IMR-90 (cell line): ENCODE results near the gene IL12A. TPM values are rescaled to one million over a fixed set of nuclear protein-coding genes. Genes with fewer than 3 reads are reported as not detected.

ENCODE experiments used
- ATAC-seq: fragments of 200-7000 bp; cut with Tn5 transposase; 2 replicates; pipeline ENCODE4 v1.9.1; 2020; ENCODE audit warnings: low read depth, mild to moderate bottlenecking, moderate library complexity
- BruUV-seq: library from RNA; stranded (reverse); fragments of 400-500 nt; replicated peaks from 2 replicates; lab custom pipeline; 2021; lab: Mats Ljungman, UMichigan
- CTCF ChIA-PET: fragments of 300-600 bp; formaldehyde crosslinking; extraction: SDS; loops from one replicate; lab custom pipeline; 2021; ENCODE audit warnings: antibody characterized with exemption; lab: Yijun Ruan, JAX
- POLR2A ChIA-PET: fragments of 300-600 bp; sonication (Branson Sonifier 250); formaldehyde crosslinking; loops from one replicate; lab custom pipeline; 2022; ENCODE audit warnings: antibody characterized with exemption; ENCODE audit not compliant: unreplicated experiment; lab: Charles Lee
- DNase-seq: peaks from one replicate; pipeline ENCODE4 v3.0.0; 2013
- H2AFZ ChIP-seq: replicated peaks from 2 replicates; pipeline ENCODE3; 2013; ENCODE audit warnings: low read length, mild to moderate bottlenecking; ENCODE audit not compliant: poor library complexity
- H2AK5ac ChIP-seq: 2 replicates; pipeline ENCODE4 v1.6.1; 2013; ENCODE audit warnings: low read depth, low read length, inconsistent platforms
- H2AK9ac ChIP-seq: replicated peaks from 2 replicates; pipeline ENCODE3; 2013; ENCODE audit warnings: mild to moderate bottlenecking, low read depth, low read length, moderate library complexity; ENCODE audit not compliant: poor library complexity
- H2BK120ac ChIP-seq: 2 replicates; pipeline ENCODE4 v1.6.1; 2013; ENCODE audit warnings: low read depth, low read length, inconsistent platforms
- H2BK15ac ChIP-seq: 3 replicates; pipeline ENCODE4 v1.6.1; 2013; ENCODE audit warnings: low read depth, low read length, inconsistent platforms
- H2BK20ac ChIP-seq: 2 replicates; pipeline ENCODE4 v1.6.1; 2013; ENCODE audit warnings: low read depth, mild to moderate bottlenecking, inconsistent platforms, low read length, moderate library complexity
- H2BK5ac ChIP-seq: 2 replicates; pipeline ENCODE4 v1.6.1; 2013; ENCODE audit warnings: mild to moderate bottlenecking, low read depth, low read length, inconsistent platforms; ENCODE audit not compliant: poor library complexity, severe bottlenecking
- H3K14ac ChIP-seq: replicated peaks from 2 replicates; pipeline ENCODE4 v1.6.1; 2013; ENCODE audit warnings: low read depth, low read length, inconsistent platforms
- H3K18ac ChIP-seq: 2 replicates; pipeline ENCODE4 v1.6.1; 2013; ENCODE audit warnings: low read depth, low read length, control low read depth
- H3K23ac ChIP-seq: 2 replicates; pipeline ENCODE4 v1.6.1; 2013; ENCODE audit warnings: low read depth, low read length, inconsistent platforms
- H3K27ac ChIP-seq: 2 replicates; pipeline ENCODE4 v1.5.1; 2013; ENCODE audit warnings: mild to moderate bottlenecking, control low read depth, low read length; ENCODE audit not compliant: insufficient read depth
- H3K27me3 ChIP-seq: 2 replicates; pipeline ENCODE4 v1.6.1; 2013; ENCODE audit warnings: low read length; ENCODE audit not compliant: control insufficient read depth, insufficient read depth
- H3K36me3 ChIP-seq: 2 replicates; pipeline ENCODE4 v1.6.1; 2013; ENCODE audit warnings: low read length, mixed read lengths; ENCODE audit not compliant: control insufficient read depth, insufficient read depth
- H3K4ac ChIP-seq: 2 replicates; pipeline ENCODE4 v1.6.1; 2013; ENCODE audit warnings: low read depth, low read length, inconsistent platforms
- H3K4me1 ChIP-seq: 2 replicates; pipeline ENCODE4 v1.6.1; 2013; ENCODE audit warnings: low read length, mixed read lengths; ENCODE audit not compliant: control insufficient read depth, insufficient read depth
- H3K4me2 ChIP-seq: 2 replicates; pipeline ENCODE4 v1.6.1; 2013; ENCODE audit warnings: low read depth, mild to moderate bottlenecking, control low read depth, low read length, moderate library complexity
- H3K4me3 ChIP-seq: 2 replicates; pipeline ENCODE4 v1.5.1; 2013; ENCODE audit warnings: low read depth, mild to moderate bottlenecking, control low read depth, low read length, moderate library complexity; ENCODE audit not compliant: insufficient read depth
- H3K56ac ChIP-seq: 2 replicates; pipeline ENCODE4 v1.6.1; 2013; ENCODE audit warnings: low read length, inconsistent platforms; ENCODE audit not compliant: insufficient read depth; ENCODE audit errors: extremely low read depth
- H3K79me1 ChIP-seq, 2 experiments: 2 replicates each; pipeline ENCODE4 v1.6.1; 2013; ENCODE audit warnings: low read length in 2 of 2, inconsistent platforms in 1 of 2, low read depth in 1 of 2
- H3K9ac ChIP-seq: 2 replicates; pipeline ENCODE4 v1.6.1; 2013; ENCODE audit warnings: low read depth, low read length, control low read depth
- H3K9me1 ChIP-seq: 2 replicates; pipeline ENCODE4 v1.6.1; 2013; ENCODE audit warnings: low read length, inconsistent platforms; ENCODE audit not compliant: insufficient read depth
- H3K9me3 ChIP-seq: 2 replicates; pipeline ENCODE4 v1.6.1; 2013; ENCODE audit warnings: low read length; ENCODE audit not compliant: control insufficient read depth, insufficient read depth
- H4K20me1 ChIP-seq: 2 replicates; pipeline ENCODE4 v1.6.1; 2013; ENCODE audit warnings: low read length, inconsistent platforms; ENCODE audit not compliant: insufficient read depth
- H4K5ac ChIP-seq: 2 replicates; pipeline ENCODE4 v1.6.1; 2013; ENCODE audit warnings: mild to moderate bottlenecking, low read depth, low read length, control low read depth
- H4K8ac ChIP-seq, 2 experiments: 2 replicates each; pipeline ENCODE4 v1.6.1; 2013; ENCODE audit warnings: low read depth in 2 of 2, low read length in 2 of 2, control low read depth in 1 of 2, inconsistent platforms in 1 of 2
- H4K91ac ChIP-seq: 2 replicates; pipeline ENCODE4 v1.6.1; 2013; ENCODE audit warnings: low read depth, low read length, inconsistent platforms; ENCODE audit not compliant: insufficient read depth
- BHLHE40 ChIP-seq: fragments of 150-350 bp; IDR thresholded peaks from 2 replicates; pipeline ENCODE4 v1.6.1; 2016; ENCODE audit warnings: mild to moderate bottlenecking, low read depth, low read length
- CTCF ChIP-seq: conservative IDR thresholded peaks from 2 replicates; pipeline ENCODE4 v1.5.1; 2012; ENCODE audit warnings: mild to moderate bottlenecking, low read depth, low read length, improper control_type of control experiment
- RAD21 ChIP-seq: IDR thresholded peaks from 2 replicates; pipeline ENCODE4 v1.6.1; 2012; ENCODE audit warnings: low read length, improper control_type of control experiment
- SMC3 ChIP-seq: fragments of 150-350 bp; IDR thresholded peaks from 2 replicates; pipeline ENCODE4 v1.6.1; 2016; ENCODE audit warnings: low read depth, mild to moderate bottlenecking, antibody characterized with exemption, low read length, moderate library complexity
- WGBS, 2 experiments: methylation state at CpG; one replicate each; pipeline versions ENCODE4 v1.1.5 to v1.1.7; 2013; ENCODE audit warnings: missing lambda C conversion rate in 2 of 2; ENCODE audit not compliant: insufficient read length in 1 of 2; ENCODE audit errors: extremely low coverage in 2 of 2; 5-methylcytosine and 5-hydroxymethylcytosine counted together
- dilution Hi-C: fragments of 300-500 bp; cut with HindIII; formaldehyde crosslinking; loops from one replicate; pipeline ENCODE4 v1.14.3; 2018; ENCODE audit warnings: low sequenced_read_pairs; ENCODE audit not compliant: unreplicated experiment
- in situ Hi-C: fragments of 300-500 bp; cut with MboI; formaldehyde crosslinking; loops from 3 replicates; pipeline ENCODE4 v1.14.3; 2019; ENCODE audit warnings: low sequenced_read_pairs, inconsistent platforms, mixed read lengths
- intact Hi-C: fragments of 100-400 bp; cut with micrococcal nuclease; formaldehyde crosslinking; loops from 2 replicates; pipeline ENCODE4 v1.10.0; 2022
- polyA plus RNA-seq, 3 experiments: library from polyadenylated mRNA; depleted of rRNA; stranded (reverse); fragments of >200 nt; gene quantifications; 2 replicates each; pipeline ENCODE4 v1.2.3, GENCODE V29; 2012; ENCODE audit warnings: low replicate concordance in 1 of 3
- total RNA-seq: library from RNA; depleted of rRNA; stranded (reverse); fragments of >200 nt; gene quantifications from 2 replicates; pipeline ENCODE4 v1.2.3, GENCODE V29; 2012

The IL12A gene
- total and polyA plus RNA-seq, 2 of the 4 experiments (the other 2 are of a cell fraction), result 0.90 to 2.9 TPM

GRCh38 chr3:160003520-160004128, 15.0 kb downstream of the IL12A start:
- intact Hi-C loops, result loop anchor here (2.0 kb wide), 1 partner anchor 75 kb away; no protein-coding TSS in a partner anchor
- H3K36me3 ChIP-seq, result no peaks in the 10 kb centered on the region
- peak overlapping the region; percentile 91 for H2AK5ac ChIP-seq
- POLR2A ChIA-PET, result no interaction called here
- TF ChIP-seq SMC3, result peak; percentile 50
- no peak for TF ChIP-seq BHLHE40
- TF ChIP-seq RAD21, result peak; percentile 59
- TF ChIP-seq CTCF, result peak; percentile 51
- H2BK120ac ChIP-seq, result peak overlapping the region; percentile 73
- H3K14ac ChIP-seq, result peak overlapping the region; percentile 70; the same call in 1 of the 2 replicates
- peaks cover 3% of the 10 kb centered on the region; the same call in 1 of the 2 replicates for H3K9me1 ChIP-seq
- 8% methylated on average over 2 of the region's 2 CpGs; no CpG with 5 or more reads in 1 of the 2 experiments for WGBS, 2 experiments
- H3K79me1 ChIP-seq, result no peaks in the 10 kb centered on the region; a peak in 1 of 4 replicates
- no TSS peak for BruUV-seq
- H2AK9ac ChIP-seq, result peak overlapping the region; percentile 83
- no peak overlapping the region for H3K56ac ChIP-seq
- peak overlapping the region; percentile 86; the same call in 2 of the 3 replicates for H2BK15ac ChIP-seq
- H4K5ac ChIP-seq, result no peak overlapping the region
- in situ Hi-C loops, result loop anchor here (5.0 to 25.0 kb wide), 3 partner anchors 121 to 741 kb away; no protein-coding TSS in a partner anchor
- H2BK5ac ChIP-seq, result no peak overlapping the region
- no peak overlapping the region for H3K9ac ChIP-seq
- H3K27me3 ChIP-seq, result no peaks in the 10 kb centered on the region
- DNase-seq (peak; percentile 31), ATAC-seq (peak; percentile 64)
- dilution Hi-C loops, result no loop called here
- no peak overlapping the region for H3K23ac ChIP-seq
- H3K27ac ChIP-seq, result no peak overlapping the region
- H3K18ac ChIP-seq, result no peak overlapping the region
- H3K4ac ChIP-seq, result peak overlapping the region; percentile 87
- peak overlapping the region in 1 of 2 experiments; percentile 43; a peak in 2 of 4 replicates for H4K8ac ChIP-seq
- H3K4me1 ChIP-seq, result 0 out of 2 replicates have a peak, but pooled peaks cover 1% of the 10 kb centered on the region
- H2BK20ac ChIP-seq, result peak overlapping the region; percentile 55; the same call in 1 of the 2 replicates
- CTCF ChIA-PET, result interaction anchor here (0.6 to 4.6 kb wide), 11 partner anchors 14 to 175 kb away, joined by 3 to 93 read pairs (median 6); no protein-coding TSS in a partner anchor
- peak overlapping the region; percentile 67 for H2AFZ ChIP-seq
- H4K91ac ChIP-seq, result no peak overlapping the region
- no peak overlapping the region for H3K4me3 ChIP-seq
- no peaks in the 10 kb centered on the region for H3K9me3 ChIP-seq
- H3K4me2 ChIP-seq, result no peak overlapping the region
- no peaks in the 10 kb centered on the region for H4K20me1 ChIP-seq
